SK-N-SH treated with all-trans-retinoic acid at 6 μM for 48 hours (cell line): Measurements from ENCODE around the gene ATAD5.
A peak's percentile ranks its signal among the peaks of the same experiment; 100 is the strongest.
"Not testable (repeated sequence)": the region's sequence is repeated elsewhere in the genome, so short reads cannot be mapped to it uniquely, and the experiment has no call there.

ENCODE experiments used
- ATAC-seq: fragments of 200-7000 bp; cut with Tn5 transposase; 3 replicates; pipeline ENCODE4 v1.9.1; 2020; ENCODE audit warnings: mild to moderate bottlenecking, moderate library complexity
- CSDC2 ChIP-seq: fragments of 250-450 bp; sonication (Bioruptor Pico); IDR thresholded peaks from 2 replicates; pipeline ENCODE4 v1.5.0; 2020; ENCODE audit warnings: mild to moderate bottlenecking, moderate library complexity
- CSRNP3 ChIP-seq: fragments of 250-450 bp; sonication (Bioruptor Pico); IDR thresholded peaks from 2 replicates; pipeline ENCODE4 v1.5.1; 2021; ENCODE audit warnings: mild to moderate bottlenecking, moderate library complexity
- ESRRG ChIP-seq: fragments of 250-450 bp; sonication (Bioruptor Pico); IDR thresholded peaks from 2 replicates; pipeline ENCODE4 v1.6.1; 2021; ENCODE audit warnings: mild to moderate bottlenecking
- GLIS3 ChIP-seq: fragments of 250-450 bp; sonication (Bioruptor Pico); IDR thresholded peaks from 2 replicates; pipeline ENCODE4 v1.5.0; 2020; ENCODE audit warnings: mild to moderate bottlenecking, moderate library complexity
- ISL1 ChIP-seq: fragments of 250-450 bp; sonication (Bioruptor Pico); IDR thresholded peaks from 2 replicates; pipeline ENCODE4 v2.1.2; 2022; ENCODE audit warnings: mild to moderate bottlenecking, moderate library complexity
- OSR1 ChIP-seq: fragments of 250-450 bp; sonication (Bioruptor Pico); IDR thresholded peaks from 2 replicates; pipeline ENCODE4 v1.8.0; 2022; ENCODE audit warnings: moderate library complexity, mild to moderate bottlenecking, inconsistent platforms
- PATZ1 ChIP-seq: fragments of 250-450 bp; sonication (Bioruptor Pico); IDR thresholded peaks from 2 replicates; pipeline ENCODE4 v1.8.0; 2020; ENCODE audit warnings: mild to moderate bottlenecking, moderate library complexity, borderline replicate concordance
- POU6F1 ChIP-seq: fragments of 250-450 bp; sonication (Bioruptor Pico); IDR thresholded peaks from 2 replicates; pipeline ENCODE4 v1.8.0; 2021; ENCODE audit warnings: low read depth, mild to moderate bottlenecking, moderate library complexity, borderline replicate concordance
- PPARA ChIP-seq: fragments of 250-450 bp; sonication (Bioruptor Pico); IDR thresholded peaks from 2 replicates; pipeline ENCODE4 v1.5.0; 2020; ENCODE audit warnings: mild to moderate bottlenecking, borderline replicate concordance
- RARB ChIP-seq: fragments of 250-450 bp; sonication (Bioruptor Pico); IDR thresholded peaks from 2 replicates; pipeline ENCODE4 v1.8.0; 2021; ENCODE audit warnings: mild to moderate bottlenecking, moderate library complexity
- TCF4 ChIP-seq: fragments of 250-450 bp; sonication (Bioruptor Pico); IDR thresholded peaks from 2 replicates; pipeline ENCODE4 v1.8.0; 2021; ENCODE audit warnings: mild to moderate bottlenecking, moderate library complexity, borderline replicate concordance
- TOX ChIP-seq: fragments of 250-450 bp; sonication (Bioruptor Pico); IDR thresholded peaks from 2 replicates; pipeline ENCODE4 v1.8.0; 2021; ENCODE audit warnings: mild to moderate bottlenecking, moderate library complexity, borderline replicate concordance
- TSHZ2 ChIP-seq: fragments of 250-450 bp; sonication (Bioruptor Pico); IDR thresholded peaks from 2 replicates; pipeline ENCODE4 v1.5.0; 2020; ENCODE audit warnings: mild to moderate bottlenecking, moderate library complexity
- ZC3H10 ChIP-seq: fragments of 250-450 bp; sonication (Bioruptor Pico); IDR thresholded peaks from 2 replicates; pipeline ENCODE4 v1.5.1; 2021; ENCODE audit warnings: mild to moderate bottlenecking, moderate library complexity
- ZFP3 ChIP-seq: fragments of 250-450 bp; sonication (Bioruptor Pico); IDR thresholded peaks from 2 replicates; pipeline ENCODE4 v1.5.0; 2020; ENCODE audit warnings: mild to moderate bottlenecking, moderate library complexity
- ZFP30 ChIP-seq: fragments of 450-650 bp; formaldehyde crosslinking; IDR thresholded peaks from 2 replicates; pipeline ENCODE4 v1.5.0; 2022; ENCODE audit warnings: mild to moderate bottlenecking, moderate library complexity
- ZNF70 ChIP-seq: fragments of 450-650 bp; formaldehyde crosslinking; IDR thresholded peaks from 2 replicates; pipeline ENCODE4 v1.5.0; 2020; ENCODE audit warnings: mild to moderate bottlenecking, moderate library complexity
- ZNF8 ChIP-seq: fragments of 450-650 bp; formaldehyde crosslinking; IDR thresholded peaks from 2 replicates; pipeline ENCODE4 v1.5.0; 2020; ENCODE audit warnings: mild to moderate bottlenecking, moderate library complexity

ATAD5 gene

GRCh38 chr17:30812218-30813177 lies 19.3 kb upstream of the ATAD5 start:
- TF ChIP-seq ZFP3 (CRISPR knock-in tag) (no peak), ISL1 (CRISPR knock-in tag) (no peak), CSDC2 (no peak), ZFP30 (CRISPR knock-in tag) (no peak), TOX (CRISPR knock-in tag) (no peak), GLIS3 (CRISPR knock-in tag) (no peak), CSRNP3 (CRISPR knock-in tag) (no peak), PATZ1 (CRISPR knock-in tag) (no peak), ZNF8 (CRISPR knock-in tag) (no peak), ZC3H10 (CRISPR knock-in tag) (no peak), RARB (no peak), ZNF70 (CRISPR knock-in tag) (no peak), TCF4 (CRISPR knock-in tag) (no peak), TSHZ2 (CRISPR knock-in tag) (no peak)
- peak; percentile 61 for ATAC-seq

GRCh38 chr17:30814236-30814635 lies 17.5 kb upstream of the ATAD5 start:
- not testable (repeated sequence) for ATAC-seq

GRCh38 chr17:30814860-30815259 lies 16.9 kb upstream of the ATAD5 start:
- not testable (repeated sequence) for ATAC-seq

- TF ChIP-seq ZNF8 (CRISPR knock-in tag) (no peak), OSR1 (CRISPR knock-in tag) (no peak), CSDC2 (no peak), TCF4 (CRISPR knock-in tag) (no peak), ZFP3 (CRISPR knock-in tag) (no peak), PATZ1 (CRISPR knock-in tag) (no peak), POU6F1 (CRISPR knock-in tag) (no peak), ESRRG (CRISPR knock-in tag) (no peak), ZC3H10 (CRISPR knock-in tag) (no peak), PPARA (no peak), ZNF70 (CRISPR knock-in tag) (no peak), TSHZ2 (CRISPR knock-in tag) (no peak), ZFP30 (CRISPR knock-in tag) (no peak), GLIS3 (CRISPR knock-in tag) (no peak), ISL1 (CRISPR knock-in tag) (no peak), CSRNP3 (CRISPR knock-in tag) (no peak)
- TF ChIP-seq, all 23 proteins: peak for 0
- no peak for ATAC-seq
Observed at GRCh38 chr17:30816165-30816564, 15.6 kb upstream of the ATAD5 start.
